ENCODE data around the gene LGR4. TPM values are rescaled to one million over a fixed set of nuclear protein-coding genes. Genes with fewer than 3 reads are reported as not detected.

Gene LGR4
- total and polyA plus RNA-seq, 9 of the 15 experiments (the other 6 are each of a cell fraction or from before 2014, with no cell fraction given) = 0.94 to 10.1 (median 5.8) TPM

- TF ChIP-seq, protein P1, sequence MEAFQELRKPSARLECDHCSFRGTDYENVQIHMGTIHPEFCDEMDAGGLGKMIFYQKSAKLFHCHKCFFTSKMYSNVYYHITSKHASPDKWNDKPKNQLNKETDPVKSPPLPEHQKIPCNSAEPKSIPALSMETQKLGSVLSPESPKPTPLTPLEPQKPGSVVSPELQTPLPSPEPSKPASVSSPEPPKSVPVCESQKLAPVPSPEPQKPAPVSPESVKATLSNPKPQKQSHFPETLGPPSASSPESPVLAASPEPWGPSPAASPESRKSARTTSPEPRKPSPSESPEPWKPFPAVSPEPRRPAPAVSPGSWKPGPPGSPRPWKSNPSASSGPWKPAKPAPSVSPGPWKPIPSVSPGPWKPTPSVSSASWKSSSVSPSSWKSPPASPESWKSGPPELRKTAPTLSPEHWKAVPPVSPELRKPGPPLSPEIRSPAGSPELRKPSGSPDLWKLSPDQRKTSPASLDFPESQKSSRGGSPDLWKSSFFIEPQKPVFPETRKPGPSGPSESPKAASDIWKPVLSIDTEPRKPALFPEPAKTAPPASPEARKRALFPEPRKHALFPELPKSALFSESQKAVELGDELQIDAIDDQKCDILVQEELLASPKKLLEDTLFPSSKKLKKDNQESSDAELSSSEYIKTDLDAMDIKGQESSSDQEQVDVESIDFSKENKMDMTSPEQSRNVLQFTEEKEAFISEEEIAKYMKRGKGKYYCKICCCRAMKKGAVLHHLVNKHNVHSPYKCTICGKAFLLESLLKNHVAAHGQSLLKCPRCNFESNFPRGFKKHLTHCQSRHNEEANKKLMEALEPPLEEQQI (IDR thresholded peaks at IDR 0.05) = no peak
- TF ChIP-seq IRF9 (tag; IDR thresholded peaks at IDR 0.05) = no peak
- peak; percentile 78 to 97 (median 94) for TF ChIP-seq YY1 (IDR thresholded peaks at IDR 0.05; ENCODE audit: borderline replicate concordance in 1 of 3, control insufficient read depth in 1 of 3, extremely low read depth in 1 of 3, insufficient read depth in 3 of 3, insufficient read length in 1 of 3, insufficient replicate concordance in 2 of 3, low read depth in 1 of 3, low read length in 2 of 3)
- TF ChIP-seq, protein P2, sequence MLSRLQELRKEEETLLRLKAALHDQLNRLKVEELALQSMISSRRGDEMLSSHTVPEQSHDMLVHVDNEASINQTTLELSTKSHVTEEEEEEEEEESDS (CRISPR knock-in tag; IDR thresholded peaks at IDR 0.05) = no peak
- no peak for TF ChIP-seq SRSF1 (IDR thresholded peaks at IDR 0.05; ENCODE audit: low read depth, low read length)
- peak; percentile 27; the same call in 1 of the 2 replicates for TF ChIP-seq BACH1 (tag; IDR thresholded peaks at IDR 0.05)
- peak in 1 of 2 experiments; percentile 10; a peak in 2 of 4 replicates for TF ChIP-seq NRF1 (conservative IDR thresholded peaks at IDR 0.05 in 1 of 2, IDR thresholded peaks at IDR 0.05 in 1 of 2)
- no peak for TF ChIP-seq THRB (CRISPR knock-in tag; conservative IDR thresholded peaks at IDR 0.05)
- no peak for TF ChIP-seq BDP1 (IDR thresholded peaks at IDR 0.05; ENCODE audit: insufficient read depth, insufficient read length)
- TF ChIP-seq ZKSCAN3 (CRISPR knock-in tag; IDR thresholded peaks at IDR 0.05) = no peak
- TF ChIP-seq ETS2 (tag; IDR thresholded peaks at IDR 0.05; ENCODE audit: borderline replicate concordance, poor library complexity, severe bottlenecking) = no peak
- peak in 1 of 2 experiments; percentile 2; a peak in 1 of 4 replicates for TF ChIP-seq SIX5 (IDR thresholded peaks at IDR 0.05; ENCODE audit: borderline replicate concordance in 1 of 2, insufficient read depth in 1 of 2, low read depth in 1 of 2, low read length in 2 of 2)
- TF ChIP-seq GTF3C2 (IDR thresholded peaks at IDR 0.05; ENCODE audit: borderline replicate concordance, extremely low read depth, insufficient read length) = no peak
- 0 out of 2 replicates have a peak, but pooled peaks have one; percentile 75 for TF ChIP-seq FOXP1 (CRISPR knock-in tag; IDR thresholded peaks at IDR 0.05)
- no peak for TF ChIP-seq SLC30A9 (CRISPR knock-in tag; IDR thresholded peaks at IDR 0.05)
- peak; percentile 85; the same call in 1 of the 2 replicates for TF ChIP-seq POLR2AphosphoS2 (IDR thresholded peaks at IDR 0.05; ENCODE audit: low read length)
- no peak for TF ChIP-seq NFXL1 (CRISPR knock-in tag; IDR thresholded peaks at IDR 0.05)
These were observed 33.9 kb upstream of the LGR4 start, which contains the start of gene LIN7C (continued) for GRCh38 chr11:27506200-27507182.
